Spleen (tissue), 11 donors: Measurements from ENCODE around the gene SNX10. TPM values are rescaled to one million over a fixed set of nuclear protein-coding genes. Genes with fewer than 3 reads are reported as not detected.

Source experiments
- DNase-seq: peaks from one replicate; pipeline ENCODE4 v3.0.0-alpha.2; 2020
- H3K27ac ChIP-seq, 8 donors: fragments of 200-600 bp; sonication (generic) in 7 of 8; 1 replicate in 4 of 8; 2 replicates in 4 of 8; pipeline versions ENCODE4 v1.5.0 to v1.8.0; 2016 to 2021; ENCODE audit warnings: inconsistent platforms in 4 of 8, mild to moderate bottlenecking in 4 of 8, moderate library complexity in 1 of 8
- H3K27me3 ChIP-seq, 7 donors: fragments of 200-600 bp; sonication (generic) in 6 of 7; replicated peaks in 1 of 7; 1 replicate in 4 of 7; 2 replicates in 3 of 7; pipeline versions ENCODE4 v1.5.0 to v1.8.0; 2016 to 2021; ENCODE audit warnings: inconsistent platforms in 3 of 7, mild to moderate bottlenecking in 1 of 7
- H3K36me3 ChIP-seq, 6 donors: fragments of 200-600 bp; sonication (generic) in 5 of 6; 1 replicate in 4 of 6; 2 replicates in 2 of 6; pipeline versions ENCODE4 v1.5.0 to v1.8.0; 2016 to 2021; ENCODE audit warnings: inconsistent platforms in 2 of 6
- H3K4me1 ChIP-seq, 6 donors: fragments of 200-600 bp; sonication (generic) in 5 of 6; 1 replicate in 3 of 6; 2 replicates in 3 of 6; pipeline versions ENCODE4 v1.5.0 to v1.8.0; 2016 to 2021; ENCODE audit warnings: inconsistent platforms in 3 of 6
- H3K4me3 ChIP-seq, 8 donors: fragments of 200-600 bp; sonication (generic) in 7 of 8; 1 replicate in 4 of 8; 2 replicates in 4 of 8; pipeline versions ENCODE4 v1.5.0 to v1.8.0; 2016 to 2021; ENCODE audit warnings: inconsistent platforms in 4 of 8, mild to moderate bottlenecking in 4 of 8, moderate library complexity in 2 of 8
- H3K9me3 ChIP-seq, 8 donors: fragments of 200-600 bp; sonication (generic) in 7 of 8; 1 replicate in 4 of 8; 2 replicates in 4 of 8; pipeline versions ENCODE4 v1.5.0 to v1.8.0; 2016 to 2021; ENCODE audit warnings: inconsistent platforms in 4 of 8
- POLR2A ChIP-seq, 3 donors: fragments of 450-650 bp; IDR thresholded peaks; one replicate each; pipeline ENCODE4 v1.5.1; 2017; ENCODE audit warnings: antibody characterized with exemption in 3 of 3, mild to moderate bottlenecking in 1 of 3
- POLR2AphosphoS5 ChIP-seq, 3 donors: sonication (generic); formaldehyde crosslinking; IDR thresholded peaks; one replicate each; pipeline ENCODE4 v1.5.1; 2017; ENCODE audit warnings: antibody characterized with exemption in 3 of 3
- WGBS, 5 donors: extraction: QIAGEN DNeasy Blood & Tissue Kit in 3 of 5; methylation state at CpG; one replicate each; pipeline versions ENCODE4 v1.1.5 to v1.1.7; 2013 to 2018; 5-methylcytosine and 5-hydroxymethylcytosine counted together
- intact Hi-C: fragments of 100-400 bp; cut with DNase I; formaldehyde crosslinking; loops from one replicate; pipeline ENCODE4 v1.15.0; 2023; ENCODE audit warnings: low total_unique reads
- polyA plus RNA-seq, 3 donors: library from polyadenylated mRNA; stranded (reverse); fragments of 200-250 nt; gene quantifications; one replicate each; pipeline ENCODE4 v1.2.1, GENCODE V29; 2013
- total RNA-seq, 7 donors: library from RNA; depleted of rRNA in 3 of 7; stranded (reverse); fragments of >200 nt in 3 of 7; fragmentation: NEBNext Ultra II Directional in 4 of 7; extraction: Animal tissue kit (Norgen Biotek cat#: 25700) in 4 of 7; gene quantifications; one replicate each; pipeline versions ENCODE4 v1.1.0 to v1.2.1, GENCODE V29; 2016 to 2021
- TF ChIP-seq, protein P1 (sequence below), 11 experiments: fragments of 200-600 bp in 7 of 11; fragments of 450-650 bp in 4 of 11; sonication (generic) in 4 of 11; IDR thresholded peaks in 8 of 11; conservative IDR thresholded peaks in 3 of 11; 1 replicate in 7 of 11; 2 replicates in 4 of 11; pipeline versions ENCODE4 v1.4.0 to v1.8.0; 2016 to 2021; ENCODE audit warnings: antibody characterized with exemption in 11 of 11, inconsistent platforms in 4 of 11, mild to moderate bottlenecking in 1 of 11
- donor health status: healthy with polysubstance abuse.
- donor health status: DM: no; HTN: no; CAD: no; lungs with moderate emphysema.
- donor health status: DM: no; HTN: no; CAD: no.
- donor health status: Bipolar disorder and iron deficiency.
- donor health status: healthy.
- donor health status: DM: no; HTN: no; CAD: no.
- donor health status: DM: yes; HTN: yes; CAD: no.

Gene SNX10
- total and polyA plus RNA-seq, 10 donors, result 20.8 to 46.3 (median 38.7) TPM

DNA sequence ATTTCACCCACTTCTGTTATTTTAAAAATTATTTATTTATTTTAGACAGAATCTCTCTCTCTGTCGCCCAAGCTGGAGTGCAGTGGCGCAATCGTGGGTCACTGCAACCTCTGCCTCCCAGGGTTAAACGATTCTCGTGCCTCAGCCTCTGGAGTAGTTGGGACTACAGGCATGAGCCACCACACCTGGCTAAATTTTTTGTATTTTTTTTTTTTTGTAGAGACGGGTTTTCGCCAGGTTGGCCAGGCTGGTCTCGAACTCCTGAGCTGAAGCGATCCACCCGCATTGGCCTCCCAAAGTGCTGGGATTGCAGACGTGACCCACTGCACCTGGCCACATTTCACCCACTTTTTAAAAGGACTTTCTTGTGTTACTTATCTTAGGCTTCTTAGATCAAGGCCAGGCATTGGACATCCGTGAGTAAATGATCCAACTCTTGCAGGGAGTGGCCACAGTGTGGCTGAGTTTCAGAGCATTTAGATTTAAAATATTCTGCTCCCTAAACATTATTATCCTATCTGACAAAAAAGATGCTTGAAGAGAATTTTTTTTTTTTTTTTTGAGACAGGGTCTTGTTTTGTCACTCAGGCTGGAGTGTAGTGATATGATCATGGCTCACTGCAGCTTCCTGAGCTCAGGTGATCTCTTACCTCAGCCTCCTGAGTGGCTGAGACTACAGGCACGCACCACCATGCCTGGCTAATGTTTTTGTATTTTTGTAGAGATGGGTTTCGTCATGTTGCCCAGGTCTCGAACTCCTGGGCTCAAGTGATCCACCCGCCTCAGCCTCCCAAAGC is 14.4 kb downstream of the SNX10 start:
- peak overlapping the region in 1 of 8 donors; percentile 56 for H3K4me3 ChIP-seq
- DNase-seq, result no peak
- 63 to 78% (median 75%) methylated on average over 16 of the region's 16 CpGs for WGBS, 5 donors
- H3K27me3 ChIP-seq, result no peaks in the 10 kb centered on the region
- peaks cover 2 to 74% (median 36%) of the 10 kb centered on the region in 6 donors for H3K4me1 ChIP-seq
- TF ChIP-seq, protein P1, sequence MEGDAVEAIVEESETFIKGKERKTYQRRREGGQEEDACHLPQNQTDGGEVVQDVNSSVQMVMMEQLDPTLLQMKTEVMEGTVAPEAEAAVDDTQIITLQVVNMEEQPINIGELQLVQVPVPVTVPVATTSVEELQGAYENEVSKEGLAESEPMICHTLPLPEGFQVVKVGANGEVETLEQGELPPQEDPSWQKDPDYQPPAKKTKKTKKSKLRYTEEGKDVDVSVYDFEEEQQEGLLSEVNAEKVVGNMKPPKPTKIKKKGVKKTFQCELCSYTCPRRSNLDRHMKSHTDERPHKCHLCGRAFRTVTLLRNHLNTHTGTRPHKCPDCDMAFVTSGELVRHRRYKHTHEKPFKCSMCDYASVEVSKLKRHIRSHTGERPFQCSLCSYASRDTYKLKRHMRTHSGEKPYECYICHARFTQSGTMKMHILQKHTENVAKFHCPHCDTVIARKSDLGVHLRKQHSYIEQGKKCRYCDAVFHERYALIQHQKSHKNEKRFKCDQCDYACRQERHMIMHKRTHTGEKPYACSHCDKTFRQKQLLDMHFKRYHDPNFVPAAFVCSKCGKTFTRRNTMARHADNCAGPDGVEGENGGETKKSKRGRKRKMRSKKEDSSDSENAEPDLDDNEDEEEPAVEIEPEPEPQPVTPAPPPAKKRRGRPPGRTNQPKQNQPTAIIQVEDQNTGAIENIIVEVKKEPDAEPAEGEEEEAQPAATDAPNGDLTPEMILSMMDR (IDR thresholded peaks at IDR 0.05 in 8 of 11, conservative IDR thresholded peaks at IDR 0.05 in 3 of 11), result no peak
- TF ChIP-seq POLR2A (IDR thresholded peaks at IDR 0.05) (no peak), POLR2AphosphoS5 (IDR thresholded peaks at IDR 0.05) (no peak)
- no peaks in the 10 kb centered on the region for H3K9me3 ChIP-seq
- H3K36me3 ChIP-seq, result peaks cover 0 to 45% (median 0%) of the 10 kb centered on the region in 6 donors
- intact Hi-C loops, result no loop called here
- H3K27ac ChIP-seq, result peak overlapping the region; percentile 58 to 96 (median 88)

DNA sequence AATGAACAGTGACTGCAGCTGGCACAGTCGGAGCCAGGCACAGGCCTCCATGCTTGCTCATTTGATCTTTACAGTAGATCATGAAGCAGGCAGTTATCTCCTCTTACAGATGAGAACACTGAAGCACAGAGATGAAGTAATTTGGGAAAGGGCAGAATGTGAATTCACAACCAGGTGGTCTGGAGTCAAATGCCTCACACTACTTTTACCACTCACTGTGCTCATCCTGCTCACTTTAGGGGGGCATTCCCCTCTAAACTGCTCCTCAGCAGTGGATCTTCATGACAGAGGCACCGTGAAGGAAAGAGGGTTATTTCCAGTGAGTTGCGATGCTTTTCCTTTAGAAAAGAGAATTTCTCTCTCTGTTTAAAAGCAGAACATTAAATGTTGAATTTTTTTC is 15.1 kb downstream of the SNX10 start:
- no peak for DNase-seq
- H3K27ac ChIP-seq, result peak overlapping the region in 7 of 8 donors; percentile 36 to 96 (median 90)
- peak overlapping the region in 1 of 8 donors; percentile 27 for H3K4me3 ChIP-seq
- 75 to 92% (median 81%) methylated on average over 3 of the region's 3 CpGs for WGBS, 5 donors
- H3K27me3 ChIP-seq, result no peaks in the 10 kb centered on the region
- TF ChIP-seq, protein P1 (IDR thresholded peaks at IDR 0.05 in 8 of 11, conservative IDR thresholded peaks at IDR 0.05 in 3 of 11), result no peak
- TF ChIP-seq POLR2A (IDR thresholded peaks at IDR 0.05), result no peak
- TF ChIP-seq POLR2AphosphoS5 (IDR thresholded peaks at IDR 0.05), result no peak
- peaks cover 2 to 76% (median 38%) of the 10 kb centered on the region in 6 donors for H3K4me1 ChIP-seq
- H3K36me3 ChIP-seq, result peaks cover 0 to 45% (median 0%) of the 10 kb centered on the region in 6 donors
- intact Hi-C loops, result no loop called here
- H3K9me3 ChIP-seq, result no peaks in the 10 kb centered on the region

DNA sequence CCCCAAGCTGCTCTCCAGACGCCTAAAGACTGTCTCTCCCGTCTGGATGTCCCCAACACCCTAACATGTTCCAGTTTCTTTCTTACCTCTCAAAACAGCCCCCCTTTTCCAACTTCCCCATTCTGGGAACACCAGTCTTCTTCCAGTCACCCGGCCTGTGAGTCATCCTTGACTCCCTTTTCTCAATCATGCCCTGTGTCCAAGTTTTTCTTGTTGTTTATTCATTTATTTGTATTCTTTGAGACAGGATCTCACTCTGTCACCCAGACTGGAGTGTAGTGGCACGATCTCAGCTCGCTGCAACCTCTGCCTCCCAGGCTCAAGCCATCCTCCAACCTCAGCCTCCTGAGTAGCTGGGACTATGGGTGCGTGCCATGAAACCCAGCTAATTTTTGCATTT is 15.6 kb downstream of the SNX10 start:
- intact Hi-C loops, result no loop called here

More for the DNA sequence above, 15.6 kb downstream of the SNX10 start:
- Histone ChIP-seq H3K36me3 (peaks cover 0 to 41% (median 0%) of the 10 kb centered on the region in 6 donors), H3K27me3 (no peaks in the 10 kb centered on the region), H3K9me3 (no peaks in the 10 kb centered on the region), H3K4me1 (peaks cover 2 to 80% (median 41%) of the 10 kb centered on the region in 6 donors), H3K4me3 (peak overlapping the region in 1 of 8 donors; percentile 27), H3K27ac (peak overlapping the region in 7 of 8 donors; percentile 36 to 96 (median 90))
- no peak for DNase-seq
- TF ChIP-seq POLR2AphosphoS5 (IDR thresholded peaks at IDR 0.05) (peak in 1 of 3 donors; percentile 11), POLR2A (IDR thresholded peaks at IDR 0.05) (no peak)
- TF ChIP-seq, protein P1 (IDR thresholded peaks at IDR 0.05 in 8 of 11, conservative IDR thresholded peaks at IDR 0.05 in 3 of 11), result no peak
- WGBS, 5 donors, result 71 to 87% (median 80%) methylated on average over 6 of the region's 6 CpGs
